ENCODE measurements around the gene PACS1.

DNA sequence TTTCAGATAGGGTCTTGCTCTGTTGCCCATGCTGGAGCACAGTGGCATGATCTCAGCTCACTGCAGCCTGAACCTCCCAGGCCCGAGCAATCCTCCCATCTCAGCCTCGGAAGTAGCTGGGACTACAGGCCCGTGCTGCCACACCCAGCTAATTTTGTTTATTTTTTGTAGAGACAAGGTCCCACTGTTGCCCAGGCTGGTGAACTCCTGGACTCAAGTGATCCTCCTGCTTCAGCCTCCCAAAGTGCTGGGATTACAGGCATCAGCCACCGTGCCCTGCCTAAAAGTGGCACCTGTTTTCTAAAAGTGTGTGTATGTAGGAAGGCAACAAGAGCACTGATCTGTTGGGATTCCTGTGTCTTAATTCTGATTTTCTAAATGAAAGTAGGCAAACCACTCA, 20.2 kb downstream of the PACS1 start:
- TF ChIP-seq, protein P1, sequence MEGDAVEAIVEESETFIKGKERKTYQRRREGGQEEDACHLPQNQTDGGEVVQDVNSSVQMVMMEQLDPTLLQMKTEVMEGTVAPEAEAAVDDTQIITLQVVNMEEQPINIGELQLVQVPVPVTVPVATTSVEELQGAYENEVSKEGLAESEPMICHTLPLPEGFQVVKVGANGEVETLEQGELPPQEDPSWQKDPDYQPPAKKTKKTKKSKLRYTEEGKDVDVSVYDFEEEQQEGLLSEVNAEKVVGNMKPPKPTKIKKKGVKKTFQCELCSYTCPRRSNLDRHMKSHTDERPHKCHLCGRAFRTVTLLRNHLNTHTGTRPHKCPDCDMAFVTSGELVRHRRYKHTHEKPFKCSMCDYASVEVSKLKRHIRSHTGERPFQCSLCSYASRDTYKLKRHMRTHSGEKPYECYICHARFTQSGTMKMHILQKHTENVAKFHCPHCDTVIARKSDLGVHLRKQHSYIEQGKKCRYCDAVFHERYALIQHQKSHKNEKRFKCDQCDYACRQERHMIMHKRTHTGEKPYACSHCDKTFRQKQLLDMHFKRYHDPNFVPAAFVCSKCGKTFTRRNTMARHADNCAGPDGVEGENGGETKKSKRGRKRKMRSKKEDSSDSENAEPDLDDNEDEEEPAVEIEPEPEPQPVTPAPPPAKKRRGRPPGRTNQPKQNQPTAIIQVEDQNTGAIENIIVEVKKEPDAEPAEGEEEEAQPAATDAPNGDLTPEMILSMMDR (IDR thresholded peaks at IDR 0.05), result no peak
- no peak for TF ChIP-seq POLR2A (IDR thresholded peaks at IDR 0.05)

Data from right lobe of liver (tissue), 4 donors.